Measurements from ENCODE around the gene ZNF423.

The ZNF423 gene

GRCh38 chr16:49662569-49662968 is 193.3 kb downstream of the ZNF423 start:
- TF ChIP-seq CTCF (IDR thresholded peaks at IDR 0.05; ENCODE audit: borderline replicate concordance, control extremely low read depth, extremely low read depth, insufficient read depth, missing control alignments) = no peak
- DNase-seq (ENCODE audit: low spot score) = no peak
- in situ Hi-C loops (cut with MboI; ENCODE audit: low sequenced_read_pairs, unreplicated experiment) = no loop called here

- no peak for DNase-seq (ENCODE audit: low spot score)
- TF ChIP-seq CTCF (IDR thresholded peaks at IDR 0.05; ENCODE audit: borderline replicate concordance, control extremely low read depth, extremely low read depth, insufficient read depth, missing control alignments) = no peak
- in situ Hi-C loops (cut with MboI; ENCODE audit: low sequenced_read_pairs, unreplicated experiment) = no loop called here
These were observed 194.3 kb downstream of the ZNF423 start for GRCh38 chr16:49661465-49662187.

GRCh38 chr16:49660626-49661025 is 195.3 kb downstream of the ZNF423 start:
- DNase-seq (ENCODE audit: low spot score) = no peak
- in situ Hi-C loops (cut with MboI; ENCODE audit: low sequenced_read_pairs, unreplicated experiment) = no loop called here
- no peak for TF ChIP-seq CTCF (IDR thresholded peaks at IDR 0.05; ENCODE audit: borderline replicate concordance, control extremely low read depth, extremely low read depth, insufficient read depth, missing control alignments)

GRCh38 chr16:49659356-49659755 is 196.6 kb downstream of the ZNF423 start:
- DNase-seq (ENCODE audit: low spot score) = no peak
- in situ Hi-C loops (cut with MboI; ENCODE audit: low sequenced_read_pairs, unreplicated experiment) = no loop called here
- TF ChIP-seq CTCF (IDR thresholded peaks at IDR 0.05; ENCODE audit: borderline replicate concordance, control extremely low read depth, extremely low read depth, insufficient read depth, missing control alignments) = no peak

GRCh38 chr16:49658531-49658930 is 197.4 kb downstream of the ZNF423 start:
- DNase-seq (ENCODE audit: low spot score) = no peak
- in situ Hi-C loops (cut with MboI; ENCODE audit: low sequenced_read_pairs, unreplicated experiment) = no loop called here
- TF ChIP-seq CTCF (IDR thresholded peaks at IDR 0.05; ENCODE audit: borderline replicate concordance, control extremely low read depth, extremely low read depth, insufficient read depth, missing control alignments) = no peak

GRCh38 chr16:49657736-49658465 is 198.0 kb downstream of the ZNF423 start:
- no peak for TF ChIP-seq CTCF (IDR thresholded peaks at IDR 0.05; ENCODE audit: borderline replicate concordance, control extremely low read depth, extremely low read depth, insufficient read depth, missing control alignments)
- in situ Hi-C loops (cut with MboI; ENCODE audit: low sequenced_read_pairs, unreplicated experiment) = no loop called here

More at GRCh38 chr16:49657736-49658465, 198.0 kb downstream of the ZNF423 start:
- no peak for DNase-seq (ENCODE audit: low spot score)
